Thyroid gland (tissue), 4 donors: Measurements from ENCODE around the gene WSCD2.

Experiments
- POLR2A ChIP-seq, 2 donors: fragments of 450-650 bp; IDR thresholded peaks; one replicate each; pipeline ENCODE4 v1.6.1; 2017; ENCODE audit warnings: antibody characterized with exemption in 2 of 2, mild to moderate bottlenecking in 2 of 2, moderate library complexity in 1 of 2
- TF ChIP-seq, protein P1 (sequence below), 6 experiments: fragments of 200-600 bp in 3 of 6; fragments of 450-650 bp in 3 of 6; sonication (generic) in 3 of 6; IDR thresholded peaks; one replicate each; pipeline ENCODE4 v1.5.1; 2016 to 2019; ENCODE audit warnings: antibody characterized with exemption in 6 of 6, mild to moderate bottlenecking in 2 of 6, inconsistent platforms in 1 of 6, moderate library complexity in 1 of 6

DNA sequence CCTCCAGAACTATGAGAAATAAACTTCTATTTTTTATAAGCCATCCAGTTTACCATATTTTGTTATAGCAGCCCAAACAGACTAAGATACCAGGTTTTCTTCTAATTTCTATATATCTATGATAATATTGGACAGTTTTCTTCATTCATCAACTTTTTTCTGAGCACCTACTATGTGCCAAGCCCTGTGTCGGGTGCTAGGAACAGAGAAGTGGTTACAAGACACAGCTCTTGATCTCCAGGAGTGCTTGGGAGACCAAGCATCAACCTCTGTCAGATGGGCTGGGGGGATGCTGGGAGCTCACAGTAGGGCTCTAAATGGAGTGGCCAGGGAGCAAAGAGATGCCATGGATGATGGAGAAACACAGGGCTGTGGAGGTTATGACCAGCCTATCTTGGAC is 2.9 kb upstream of the WSCD2 start:
- TF ChIP-seq, protein P1, sequence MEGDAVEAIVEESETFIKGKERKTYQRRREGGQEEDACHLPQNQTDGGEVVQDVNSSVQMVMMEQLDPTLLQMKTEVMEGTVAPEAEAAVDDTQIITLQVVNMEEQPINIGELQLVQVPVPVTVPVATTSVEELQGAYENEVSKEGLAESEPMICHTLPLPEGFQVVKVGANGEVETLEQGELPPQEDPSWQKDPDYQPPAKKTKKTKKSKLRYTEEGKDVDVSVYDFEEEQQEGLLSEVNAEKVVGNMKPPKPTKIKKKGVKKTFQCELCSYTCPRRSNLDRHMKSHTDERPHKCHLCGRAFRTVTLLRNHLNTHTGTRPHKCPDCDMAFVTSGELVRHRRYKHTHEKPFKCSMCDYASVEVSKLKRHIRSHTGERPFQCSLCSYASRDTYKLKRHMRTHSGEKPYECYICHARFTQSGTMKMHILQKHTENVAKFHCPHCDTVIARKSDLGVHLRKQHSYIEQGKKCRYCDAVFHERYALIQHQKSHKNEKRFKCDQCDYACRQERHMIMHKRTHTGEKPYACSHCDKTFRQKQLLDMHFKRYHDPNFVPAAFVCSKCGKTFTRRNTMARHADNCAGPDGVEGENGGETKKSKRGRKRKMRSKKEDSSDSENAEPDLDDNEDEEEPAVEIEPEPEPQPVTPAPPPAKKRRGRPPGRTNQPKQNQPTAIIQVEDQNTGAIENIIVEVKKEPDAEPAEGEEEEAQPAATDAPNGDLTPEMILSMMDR (IDR thresholded peaks at IDR 0.05): no peak
- TF ChIP-seq POLR2A (IDR thresholded peaks at IDR 0.05): no peak
